Measurements from ENCODE around the gene GPR132. TPM values are rescaled to one million over a fixed set of nuclear protein-coding genes. Genes with fewer than 3 reads are reported as not detected.

The GPR132 gene
- total RNA-seq, 4 donors from 2014 or later, result 0.20 to 11.6 (median 2.1) TPM

DNA sequence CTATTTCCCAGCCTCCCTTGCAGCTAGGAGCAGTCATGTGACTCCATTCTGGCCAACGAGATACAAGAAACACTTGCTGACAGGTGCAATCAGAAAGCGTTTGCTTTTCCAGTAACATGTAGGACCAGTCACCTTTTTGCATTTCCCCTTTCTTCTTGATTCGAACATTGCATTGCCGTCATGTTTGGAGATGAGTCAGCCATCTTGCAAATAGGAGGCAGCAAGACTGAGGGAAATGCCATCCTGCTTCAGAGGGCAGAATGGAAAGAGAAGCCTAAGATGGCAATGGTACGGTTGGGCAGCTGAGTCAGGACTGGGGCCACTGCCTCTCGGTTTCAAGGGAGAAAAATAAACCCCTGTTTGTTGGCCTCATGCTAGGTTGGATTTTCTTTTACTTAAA, 34.5 kb upstream of the GPR132 start:
- Histone ChIP-seq H3K27ac (no peak overlapping the region), H3K4me1 (no peaks in the 10 kb centered on the region), H3K36me3 (no peaks in the 10 kb centered on the region), H3K27me3 (peaks cover 17% of the 10 kb centered on the region), H3K4me3 (no peak overlapping the region), H3K9me3 (no peaks in the 10 kb centered on the region)
- intact Hi-C loops (cut with DNase I; ENCODE audit: low total_unique reads) (loop anchor here (10.0 kb wide), 1 partner anchor 255 kb away; no protein-coding TSS in a partner anchor), in situ Hi-C loops (cut with MboI; ENCODE audit: low pct_ligation_motif_present in 1 of 4, low pct_unique_long_range_greater_than_20kb in 1 of 4, low sequenced_read_pairs in 3 of 4) (loop anchor here in 2 of 4 donors (10.0 to 25.0 kb wide), 2 partner anchors 188 to 255 kb away; no protein-coding TSS in a partner anchor)
- WGBS, 2 donors (ENCODE audit: low coverage in 1 of 2), result 69 to 80% methylated on average over 1 to 6 of the region's 6 CpGs
- TF ChIP-seq POLR2AphosphoS5 (IDR thresholded peaks at IDR 0.05), result no peak
- TF ChIP-seq EP300 (IDR thresholded peaks at IDR 0.05; ENCODE audit: low read depth), result no peak
- TF ChIP-seq POLR2A (IDR thresholded peaks at IDR 0.05), result no peak
- TF ChIP-seq, protein P1, sequence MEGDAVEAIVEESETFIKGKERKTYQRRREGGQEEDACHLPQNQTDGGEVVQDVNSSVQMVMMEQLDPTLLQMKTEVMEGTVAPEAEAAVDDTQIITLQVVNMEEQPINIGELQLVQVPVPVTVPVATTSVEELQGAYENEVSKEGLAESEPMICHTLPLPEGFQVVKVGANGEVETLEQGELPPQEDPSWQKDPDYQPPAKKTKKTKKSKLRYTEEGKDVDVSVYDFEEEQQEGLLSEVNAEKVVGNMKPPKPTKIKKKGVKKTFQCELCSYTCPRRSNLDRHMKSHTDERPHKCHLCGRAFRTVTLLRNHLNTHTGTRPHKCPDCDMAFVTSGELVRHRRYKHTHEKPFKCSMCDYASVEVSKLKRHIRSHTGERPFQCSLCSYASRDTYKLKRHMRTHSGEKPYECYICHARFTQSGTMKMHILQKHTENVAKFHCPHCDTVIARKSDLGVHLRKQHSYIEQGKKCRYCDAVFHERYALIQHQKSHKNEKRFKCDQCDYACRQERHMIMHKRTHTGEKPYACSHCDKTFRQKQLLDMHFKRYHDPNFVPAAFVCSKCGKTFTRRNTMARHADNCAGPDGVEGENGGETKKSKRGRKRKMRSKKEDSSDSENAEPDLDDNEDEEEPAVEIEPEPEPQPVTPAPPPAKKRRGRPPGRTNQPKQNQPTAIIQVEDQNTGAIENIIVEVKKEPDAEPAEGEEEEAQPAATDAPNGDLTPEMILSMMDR (IDR thresholded peaks at IDR 0.05), result no peak
- DNase-seq, result no peak

DNA sequence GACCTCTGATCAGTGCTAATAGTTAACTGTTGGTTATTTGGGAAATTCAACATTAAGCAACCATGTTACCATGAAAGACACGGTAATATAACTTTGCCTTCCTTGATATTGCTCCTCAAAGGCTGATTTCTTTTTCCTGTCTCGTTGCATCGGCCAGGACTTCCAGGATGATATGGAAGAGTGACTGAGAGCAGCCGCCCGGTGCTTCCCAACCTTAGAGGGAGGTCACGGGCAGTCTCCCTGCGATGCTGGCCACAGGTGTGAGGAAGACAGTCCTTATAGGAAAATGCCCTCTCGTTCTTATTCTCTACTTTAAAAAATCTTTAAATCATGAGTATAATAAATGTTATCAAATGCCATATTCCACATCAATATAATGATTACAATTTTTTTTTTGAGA, 33.1 kb upstream of the GPR132 start:
- H3K27me3 ChIP-seq, result peaks cover 2% of the 10 kb centered on the region
- H3K27ac ChIP-seq, result no peak overlapping the region
- H3K4me1 ChIP-seq, result peaks cover 6 to 10% (median 8%) of the 10 kb centered on the region in 4 donors
- H3K9me3 ChIP-seq, result no peaks in the 10 kb centered on the region
- intact Hi-C loops (cut with DNase I; ENCODE audit: low total_unique reads) (loop anchor here (10.0 kb wide), 1 partner anchor 256 kb away; no protein-coding TSS in a partner anchor), in situ Hi-C loops (cut with MboI; ENCODE audit: low pct_ligation_motif_present in 1 of 4, low pct_unique_long_range_greater_than_20kb in 1 of 4, low sequenced_read_pairs in 3 of 4) (loop anchor here in 2 of 4 donors (10.0 to 25.0 kb wide), 2 partner anchors 189 to 256 kb away; no protein-coding TSS in a partner anchor)
- 85 to 86% methylated on average over 8 of the region's 8 CpGs for WGBS, 2 donors (ENCODE audit: low coverage in 1 of 2)
- H3K4me3 ChIP-seq, result no peak overlapping the region
- DNase-seq, result no peak
- no peaks in the 10 kb centered on the region for H3K36me3 ChIP-seq
- TF ChIP-seq, protein P1 (IDR thresholded peaks at IDR 0.05), result no peak
- TF ChIP-seq POLR2A (IDR thresholded peaks at IDR 0.05) (no peak), POLR2AphosphoS5 (IDR thresholded peaks at IDR 0.05) (no peak), EP300 (IDR thresholded peaks at IDR 0.05; ENCODE audit: low read depth) (no peak)

DNA sequence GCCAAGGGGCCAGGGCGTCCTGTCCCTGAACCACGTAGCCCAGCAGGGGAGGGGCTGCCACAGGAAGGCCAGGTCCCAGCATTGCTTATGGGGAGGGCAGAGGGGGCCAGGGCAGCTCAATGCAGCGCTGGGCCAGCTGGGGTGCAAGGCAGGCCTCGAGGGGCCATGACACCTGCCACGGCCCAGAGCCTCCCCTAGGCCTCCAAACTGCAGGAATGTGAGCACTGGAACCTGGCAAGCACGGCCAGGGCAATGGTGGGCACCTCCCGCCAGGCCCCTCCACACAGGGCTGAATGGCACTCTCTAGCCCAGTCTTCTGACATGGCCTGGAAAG, 32.5 kb upstream of the GPR132 start:
- WGBS, 2 donors (ENCODE audit: low coverage in 1 of 2), result 61% methylated on average over 7 of the region's 7 CpGs; no CpG with 5 or more reads in 1 of the 2 donors
- DNase-seq, result no peak
- H3K27ac ChIP-seq, result no peak overlapping the region
- no peaks in the 10 kb centered on the region for H3K27me3 ChIP-seq
- H3K9me3 ChIP-seq, result no peaks in the 10 kb centered on the region
- TF ChIP-seq, protein P1 (IDR thresholded peaks at IDR 0.05), result no peak
- TF ChIP-seq POLR2AphosphoS5 (IDR thresholded peaks at IDR 0.05) (no peak), EP300 (IDR thresholded peaks at IDR 0.05; ENCODE audit: low read depth) (no peak), POLR2A (IDR thresholded peaks at IDR 0.05) (no peak)
- in situ Hi-C loops (cut with MboI; ENCODE audit: low pct_ligation_motif_present in 1 of 4, low pct_unique_long_range_greater_than_20kb in 1 of 4, low sequenced_read_pairs in 3 of 4) (loop anchor here in 2 of 4 donors (10.0 to 25.0 kb wide), 2 partner anchors 190 to 257 kb away; no protein-coding TSS in a partner anchor), intact Hi-C loops (cut with DNase I; ENCODE audit: low total_unique reads) (loop anchor here (10.0 kb wide), 1 partner anchor 257 kb away; no protein-coding TSS in a partner anchor)
- no peaks in the 10 kb centered on the region for H3K36me3 ChIP-seq
- peaks cover 7 to 13% (median 10%) of the 10 kb centered on the region in 4 donors for H3K4me1 ChIP-seq
- H3K4me3 ChIP-seq, result no peak overlapping the region

DNA sequence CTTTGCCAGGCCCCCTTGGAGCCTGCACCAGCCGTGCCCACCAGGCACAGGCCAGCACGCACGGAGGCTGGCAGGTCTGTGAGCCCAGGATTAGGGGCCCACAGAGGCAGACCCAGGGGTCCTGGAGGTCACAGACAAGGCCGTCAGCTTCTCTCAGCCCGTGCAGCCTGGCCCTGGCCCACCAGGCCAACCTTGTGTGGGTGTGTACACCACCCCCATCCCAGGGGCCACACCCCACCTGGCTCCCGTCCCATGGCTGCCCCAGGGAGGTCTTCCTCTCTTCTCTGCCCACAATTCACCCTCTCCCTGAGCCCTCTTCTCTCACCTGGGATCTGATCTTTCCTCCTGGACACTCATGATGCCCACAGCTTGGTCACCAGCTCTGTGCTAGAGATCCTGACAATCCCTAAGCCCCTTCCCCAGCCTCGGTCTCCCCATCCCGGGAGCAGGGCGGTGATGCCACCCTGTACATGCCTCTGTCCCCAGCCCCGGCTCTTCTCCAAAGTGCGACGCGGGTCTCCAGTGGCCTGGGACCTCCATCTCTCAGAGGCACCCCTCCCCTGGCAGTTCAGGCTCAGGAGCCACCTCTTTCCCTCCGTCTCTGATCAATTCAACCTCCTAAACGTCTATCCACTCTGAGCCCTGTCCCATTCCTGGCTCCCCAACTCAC, 31.1 kb upstream of the GPR132 start:
- intact Hi-C loops (cut with DNase I; ENCODE audit: low total_unique reads) (loop anchor here (10.0 kb wide), 1 partner anchor 258 kb away; no protein-coding TSS in a partner anchor), in situ Hi-C loops (cut with MboI; ENCODE audit: low pct_ligation_motif_present in 1 of 4, low pct_unique_long_range_greater_than_20kb in 1 of 4, low sequenced_read_pairs in 3 of 4) (loop anchor here in 2 of 4 donors (10.0 to 25.0 kb wide), 2 partner anchors 191 to 258 kb away; no protein-coding TSS in a partner anchor)
- TF ChIP-seq POLR2A (IDR thresholded peaks at IDR 0.05) (no peak), POLR2AphosphoS5 (IDR thresholded peaks at IDR 0.05) (no peak), EP300 (IDR thresholded peaks at IDR 0.05; ENCODE audit: low read depth) (no peak)
- TF ChIP-seq, protein P1 (IDR thresholded peaks at IDR 0.05), result no peak
- 89% methylated on average over 15 of the region's 15 CpGs; no CpG with 5 or more reads in 1 of the 2 donors for WGBS, 2 donors (ENCODE audit: low coverage in 1 of 2)
- Histone ChIP-seq H3K9me3 (no peaks in the 10 kb centered on the region), H3K27ac (no peak overlapping the region), H3K4me1 (peaks cover 18 to 27% (median 24%) of the 10 kb centered on the region in 4 donors), H3K36me3 (no peaks in the 10 kb centered on the region), H3K27me3 (no peaks in the 10 kb centered on the region), H3K4me3 (no peak overlapping the region)
- no peak for DNase-seq
